MM.1S (cell line): Measurements from ENCODE around the gene ZBTB47.

Experiments
- DNase-seq: peaks from one replicate; pipeline ENCODE4 v3.0.0-alpha.2; 2015
- H2AFZ ChIP-seq: fragments of 300-600 bp; sonication (generic); 2 replicates; pipeline ENCODE4 v1.6.0; 2016; ENCODE audit warnings: antibody characterized with exemption, low read length
- H3F3A ChIP-seq: fragments of 300-600 bp; sonication (generic); 2 replicates; pipeline ENCODE4 v1.6.1; 2016; ENCODE audit warnings: mild to moderate bottlenecking, antibody characterized with exemption, low read length, moderate library complexity, mixed read lengths; ENCODE audit not compliant: insufficient read depth
- H3K27ac ChIP-seq: fragments of 300-600 bp; sonication (generic); 2 replicates; pipeline ENCODE4 v1.5.1; 2016; ENCODE audit warnings: mild to moderate bottlenecking, low read length
- H3K27me3 ChIP-seq: fragments of 300-600 bp; sonication (generic); replicated peaks from 2 replicates; pipeline ENCODE4 v1.6.0; 2016; ENCODE audit warnings: low read length; ENCODE audit not compliant: insufficient read depth
- H3K36me3 ChIP-seq: fragments of 300-600 bp; sonication (generic); replicated peaks from 2 replicates; pipeline ENCODE4 v1.6.1; 2016; ENCODE audit warnings: mild to moderate bottlenecking, low read length, mixed read lengths; ENCODE audit not compliant: insufficient read depth
- H3K4me1 ChIP-seq: fragments of 300-600 bp; sonication (generic); 2 replicates; pipeline ENCODE4 v1.6.1; 2016; ENCODE audit warnings: low read length, mixed read lengths
- H3K4me2 ChIP-seq: fragments of 300-600 bp; sonication (generic); 2 replicates; pipeline ENCODE4 v1.6.0; 2016; ENCODE audit warnings: low read depth, low read length
- H3K4me3 ChIP-seq: fragments of 300-600 bp; sonication (generic); 2 replicates; pipeline ENCODE4 v1.5.1; 2016; ENCODE audit warnings: low read length, mixed read lengths
- H3K79me2 ChIP-seq: fragments of 300-600 bp; sonication (generic); 2 replicates; pipeline ENCODE4 v1.6.1; 2016; ENCODE audit warnings: mixed run types, low read length, mixed read lengths
- H3K9ac ChIP-seq: fragments of 300-600 bp; sonication (generic); 2 replicates; pipeline ENCODE4 v1.6.1; 2016; ENCODE audit warnings: low read length, mixed read lengths
- H3K9me2 ChIP-seq: fragments of 300-600 bp; sonication (generic); replicated peaks from 2 replicates; pipeline ENCODE4 v1.6.1; 2016; ENCODE audit warnings: mild to moderate bottlenecking, low read length, mixed read lengths; ENCODE audit not compliant: insufficient read depth
- H3K9me3 ChIP-seq: fragments of 300-600 bp; sonication (generic); replicated peaks from 2 replicates; pipeline ENCODE4 v1.6.1; 2016; ENCODE audit warnings: mild to moderate bottlenecking, low read length, mixed read lengths; ENCODE audit not compliant: insufficient read depth
- H4K20me1 ChIP-seq: fragments of 300-600 bp; sonication (generic); 2 replicates; pipeline ENCODE4 v1.6.1; 2016; ENCODE audit warnings: mild to moderate bottlenecking, low read length, moderate library complexity, mixed read lengths; ENCODE audit not compliant: insufficient read depth
- EZH2 ChIP-seq: fragments of 300-600 bp; sonication (generic); optimal IDR thresholded peaks from 2 replicates; pipeline ENCODE3; 2017; ENCODE audit warnings: low read depth, mild to moderate bottlenecking, antibody characterized with exemption, low read length, mixed read lengths
- TF ChIP-seq, protein P1 (sequence below): fragments of 300-600 bp; sonication (generic); IDR thresholded peaks from 2 replicates; pipeline ENCODE4 v1.5.1; 2016; ENCODE audit warnings: antibody characterized with exemption, low read length, mixed read lengths

ZBTB47 gene

DNA sequence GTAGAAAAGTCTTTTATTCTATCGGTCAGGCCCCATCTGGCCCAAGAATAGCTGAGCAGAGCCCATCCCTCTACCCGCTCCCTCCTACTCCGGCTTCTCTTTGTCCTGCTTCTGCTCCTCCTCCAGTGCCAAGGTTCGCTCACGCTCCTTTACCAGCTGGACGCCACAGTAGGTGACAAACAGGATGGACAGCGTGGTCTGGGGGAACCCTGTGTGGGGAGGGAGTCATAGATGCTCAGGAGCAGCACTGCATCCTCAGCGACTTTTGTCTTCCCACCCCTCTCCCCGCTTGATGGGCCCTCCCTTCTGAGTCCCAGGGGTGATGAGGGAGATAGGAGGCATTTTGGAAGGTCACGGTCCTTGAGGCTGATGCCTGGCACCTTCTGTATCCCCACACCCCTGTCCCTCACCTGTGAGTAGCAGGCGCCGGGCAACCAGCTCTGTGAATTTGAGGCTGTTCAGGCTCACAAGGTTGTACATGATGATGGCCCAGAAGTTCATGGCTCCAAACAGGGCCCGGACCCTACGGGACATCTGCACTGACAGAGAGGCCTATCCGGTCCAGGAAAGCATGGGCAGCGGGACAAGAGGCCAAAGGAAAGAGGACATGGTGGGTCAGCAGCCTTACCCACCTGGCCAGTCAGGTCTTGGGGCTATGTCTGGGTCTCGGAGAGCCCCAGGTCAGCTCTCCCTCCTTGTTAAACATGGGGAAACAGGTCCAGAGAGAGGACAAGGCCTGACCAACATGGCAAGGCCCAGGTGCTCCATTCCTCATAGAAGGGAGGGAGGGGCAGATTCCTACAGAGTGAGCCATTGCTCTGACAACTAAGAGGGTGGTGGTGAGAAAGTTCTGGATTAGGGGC lies 39.4 kb downstream of the ZBTB47 start:
- Histone ChIP-seq H3K79me2 (no peaks in the 10 kb centered on the region), H3K4me1 (no peaks in the 10 kb centered on the region), H2AFZ (no peak overlapping the region), H3K9me3 (no peaks in the 10 kb centered on the region), H3K36me3 (no peaks in the 10 kb centered on the region), H4K20me1 (no peaks in the 10 kb centered on the region), H3K27me3 (peaks cover 8% of the 10 kb centered on the region), H3K4me3 (no peak overlapping the region), H3F3A (no peaks in the 10 kb centered on the region), H3K9me2 (no peaks in the 10 kb centered on the region), H3K4me2 (no peak overlapping the region), H3K27ac (no peak overlapping the region), H3K9ac (no peak overlapping the region)
- TF ChIP-seq, protein P1, sequence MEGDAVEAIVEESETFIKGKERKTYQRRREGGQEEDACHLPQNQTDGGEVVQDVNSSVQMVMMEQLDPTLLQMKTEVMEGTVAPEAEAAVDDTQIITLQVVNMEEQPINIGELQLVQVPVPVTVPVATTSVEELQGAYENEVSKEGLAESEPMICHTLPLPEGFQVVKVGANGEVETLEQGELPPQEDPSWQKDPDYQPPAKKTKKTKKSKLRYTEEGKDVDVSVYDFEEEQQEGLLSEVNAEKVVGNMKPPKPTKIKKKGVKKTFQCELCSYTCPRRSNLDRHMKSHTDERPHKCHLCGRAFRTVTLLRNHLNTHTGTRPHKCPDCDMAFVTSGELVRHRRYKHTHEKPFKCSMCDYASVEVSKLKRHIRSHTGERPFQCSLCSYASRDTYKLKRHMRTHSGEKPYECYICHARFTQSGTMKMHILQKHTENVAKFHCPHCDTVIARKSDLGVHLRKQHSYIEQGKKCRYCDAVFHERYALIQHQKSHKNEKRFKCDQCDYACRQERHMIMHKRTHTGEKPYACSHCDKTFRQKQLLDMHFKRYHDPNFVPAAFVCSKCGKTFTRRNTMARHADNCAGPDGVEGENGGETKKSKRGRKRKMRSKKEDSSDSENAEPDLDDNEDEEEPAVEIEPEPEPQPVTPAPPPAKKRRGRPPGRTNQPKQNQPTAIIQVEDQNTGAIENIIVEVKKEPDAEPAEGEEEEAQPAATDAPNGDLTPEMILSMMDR = no peak
- no peak for TF ChIP-seq EZH2
- no peak for DNase-seq

GRCh38 chr3:42693530-42693930 lies 40.0 kb downstream of the ZBTB47 start:
- TF ChIP-seq EZH2 = no peak
- TF ChIP-seq, protein P1 = no peak
- Histone ChIP-seq H3K4me3 (no peak overlapping the region), H3K27me3 (peaks cover 8% of the 10 kb centered on the region), H3K9me2 (no peaks in the 10 kb centered on the region), H3K9ac (no peak overlapping the region), H3K4me1 (no peaks in the 10 kb centered on the region), H4K20me1 (no peaks in the 10 kb centered on the region), H3F3A (no peaks in the 10 kb centered on the region), H3K27ac (no peak overlapping the region), H3K9me3 (no peaks in the 10 kb centered on the region), H2AFZ (no peak overlapping the region), H3K4me2 (no peak overlapping the region), H3K36me3 (no peaks in the 10 kb centered on the region), H3K79me2 (no peaks in the 10 kb centered on the region)
- no peak for DNase-seq

GRCh38 chr3:42694366-42694765 lies 40.9 kb downstream of the ZBTB47 start:
- Histone ChIP-seq H3K27me3 (0 out of 2 replicates have a peak, but pooled peaks cover 3% of the 10 kb centered on the region), H3K36me3 (no peaks in the 10 kb centered on the region), H4K20me1 (no peaks in the 10 kb centered on the region), H3K4me2 (no peak overlapping the region), H3F3A (no peaks in the 10 kb centered on the region), H3K9ac (no peak overlapping the region), H2AFZ (no peak overlapping the region), H3K79me2 (no peaks in the 10 kb centered on the region), H3K4me1 (no peaks in the 10 kb centered on the region), H3K9me3 (no peaks in the 10 kb centered on the region), H3K27ac (no peak overlapping the region), H3K4me3 (no peak overlapping the region), H3K9me2 (no peaks in the 10 kb centered on the region)
- TF ChIP-seq, protein P1 = no peak
- no peak for DNase-seq
